GM19351 (cell line): ENCODE measurements around the gene COL4A1.

Source experiments
- ATAC-seq: cut with Tn5 transposase; IDR thresholded peaks from one replicate; pipeline ENCODE4 v1.9.1; 2021; ENCODE audit warnings: mild to moderate bottlenecking, moderate library complexity; ENCODE audit not compliant: unreplicated experiment

The COL4A1 gene

DNA sequence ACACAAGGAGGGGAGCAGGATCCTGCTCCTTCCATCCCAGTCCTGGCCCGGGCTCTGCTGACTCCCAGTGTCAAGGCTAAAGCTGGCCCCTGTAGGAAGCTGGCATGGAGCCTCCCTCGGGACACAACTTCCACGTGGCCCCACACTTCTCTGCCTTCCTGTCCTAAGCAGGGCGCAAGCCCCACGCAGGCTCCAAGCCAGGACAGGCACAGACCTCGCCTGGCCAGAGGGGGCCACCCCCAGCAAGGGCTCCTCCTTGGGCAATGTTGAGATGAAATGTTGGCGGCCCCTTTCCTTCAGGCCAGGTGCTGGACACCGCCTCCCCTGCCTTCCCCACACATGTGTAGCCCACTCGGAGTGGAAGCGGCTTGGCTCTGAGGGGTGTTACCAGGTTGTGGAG is 66.6 kb downstream of the COL4A1 start:
- no peak for ATAC-seq

DNA sequence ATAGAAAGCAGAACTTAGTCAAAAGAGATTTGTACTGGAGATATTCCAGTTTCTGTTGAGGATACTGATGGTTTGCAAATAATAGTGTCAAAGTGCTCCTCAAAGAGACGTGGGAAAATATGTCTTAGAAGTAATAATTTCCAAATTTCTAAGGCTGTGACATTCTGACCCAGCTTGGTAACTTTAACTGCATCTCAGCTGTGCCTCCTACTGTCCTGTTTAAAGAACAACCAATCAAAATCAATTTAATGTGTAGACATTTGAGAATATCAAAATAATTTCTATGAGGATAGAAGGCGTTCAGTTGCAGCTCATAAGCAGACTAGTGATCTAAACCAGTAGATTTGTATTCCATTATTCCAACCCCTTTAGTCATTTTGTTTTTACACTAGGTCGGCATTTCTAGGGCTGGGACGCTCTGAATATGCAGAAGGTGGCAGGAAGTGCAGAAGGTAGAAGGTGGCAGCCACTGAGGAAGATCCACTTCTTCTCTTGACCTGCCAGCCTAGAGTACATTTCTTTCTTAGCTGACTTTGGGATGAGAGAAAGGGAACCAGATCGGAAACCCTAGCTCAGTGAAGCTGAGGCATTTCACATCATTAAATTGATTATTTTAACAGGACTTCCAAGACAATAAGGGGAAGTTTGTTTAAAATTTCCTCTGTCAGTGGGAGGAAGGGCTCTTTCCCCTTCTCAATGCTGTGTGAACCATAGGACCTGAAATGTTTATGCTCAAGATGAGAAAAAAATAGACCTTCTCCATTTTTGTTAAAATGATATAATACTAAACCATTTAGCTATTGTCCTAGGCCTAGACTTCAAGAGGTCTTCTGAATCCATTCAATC is 67.5 kb downstream of the COL4A1 start:
- no peak for ATAC-seq

DNA sequence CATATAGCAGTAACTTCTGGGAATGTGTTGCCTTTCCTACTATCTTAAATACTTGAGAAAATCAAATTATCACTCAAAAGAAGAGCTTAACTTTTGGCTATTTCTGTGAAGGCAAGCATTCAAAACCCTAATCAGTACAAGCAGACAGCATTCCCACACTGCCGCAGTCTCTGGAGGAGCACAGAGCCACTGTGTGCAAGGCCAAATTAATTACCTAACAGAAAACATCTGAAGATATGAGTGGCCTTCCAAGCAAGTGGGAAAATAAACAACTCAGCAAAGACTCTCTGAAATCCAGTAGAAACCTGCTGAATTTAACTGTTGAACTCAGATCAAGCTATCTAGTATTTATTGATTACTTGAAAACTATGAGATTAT is 68.2 kb downstream of the COL4A1 start:
- no peak for ATAC-seq

GRCh38 chr13:110237875-110238817 is 68.8 kb downstream of the COL4A1 start:
- ATAC-seq = no peak

DNA sequence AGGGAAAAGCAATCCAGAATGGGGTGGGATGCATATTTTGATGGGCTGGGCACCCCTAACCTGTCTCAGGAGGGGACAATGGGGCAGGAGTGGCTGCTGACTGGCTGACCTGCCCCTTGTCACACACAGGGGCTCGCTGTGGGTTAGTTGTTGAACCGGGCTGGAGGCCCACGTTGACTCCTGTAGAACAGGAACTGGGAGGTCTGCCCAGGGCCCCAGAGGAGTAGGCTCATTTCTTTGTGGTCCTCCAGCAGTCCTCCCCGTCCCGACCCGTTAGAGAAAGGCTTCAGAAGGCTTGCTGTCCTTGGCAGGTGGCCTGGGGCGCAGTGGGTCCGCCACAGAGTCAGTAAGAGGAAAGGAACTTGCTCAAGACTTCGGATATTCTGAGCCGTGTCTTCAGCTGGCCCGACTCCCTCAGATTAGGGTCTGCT is 70.1 kb downstream of the COL4A1 start:
- ATAC-seq = no peak

DNA sequence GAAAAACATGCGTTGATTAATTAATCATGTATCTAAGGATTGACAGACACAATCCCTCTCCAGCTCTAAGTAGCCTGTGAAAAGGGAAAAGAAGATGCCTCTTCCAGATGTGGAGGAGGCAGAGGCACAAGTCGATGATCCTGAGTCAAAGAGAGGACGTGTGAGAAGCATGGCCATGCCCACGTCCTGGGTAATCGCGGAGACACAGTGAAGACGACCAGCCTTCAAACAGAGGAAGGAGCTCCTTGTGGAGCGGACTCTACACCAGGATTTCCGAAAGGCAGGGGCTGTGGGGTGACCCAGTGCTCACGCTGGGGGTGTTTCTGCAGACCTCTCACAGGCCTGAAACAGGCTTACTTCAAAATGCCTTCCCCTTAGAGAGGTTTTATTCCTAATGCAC is 70.5 kb downstream of the COL4A1 start:
- ATAC-seq = no peak

DNA sequence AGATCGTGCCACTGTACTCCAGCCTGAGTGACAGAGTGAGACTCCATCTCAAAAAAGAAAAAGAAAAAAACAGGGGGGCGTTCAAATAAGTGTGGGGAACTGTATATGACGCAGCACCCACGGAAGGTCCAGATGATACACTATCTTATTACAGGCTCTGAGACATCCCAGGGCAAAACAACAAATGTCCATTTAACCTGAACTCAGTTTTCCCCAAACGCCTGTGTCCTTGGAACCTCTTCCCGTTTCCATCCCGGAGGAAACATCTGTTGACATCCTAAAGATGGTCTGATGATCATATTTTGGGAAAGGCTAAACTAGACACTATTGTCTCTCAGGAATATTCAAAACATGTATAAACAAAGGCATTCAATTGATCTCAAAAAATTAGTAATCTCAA is 72.4 kb downstream of the COL4A1 start:
- ATAC-seq = no peak

DNA sequence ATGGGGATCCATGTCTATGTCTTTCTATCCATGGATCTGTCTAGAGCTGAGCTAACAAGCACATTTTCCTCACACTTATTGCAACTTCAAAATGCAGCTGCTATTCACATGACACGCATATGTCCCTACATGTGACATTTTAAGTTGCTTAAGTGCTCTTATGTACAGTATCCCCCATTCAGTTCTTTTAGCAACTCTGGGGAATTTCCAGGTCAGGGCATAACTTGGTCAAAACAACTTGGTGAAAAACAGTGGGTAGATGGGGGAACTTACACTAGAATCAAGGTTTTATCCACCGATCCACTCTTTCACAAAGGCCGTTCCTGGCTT is 73.0 kb downstream of the COL4A1 start:
- ATAC-seq = no peak

- ATAC-seq = no peak
These were observed 73.6 kb downstream of the COL4A1 start for GRCh38 chr13:110233181-110233950.

DNA sequence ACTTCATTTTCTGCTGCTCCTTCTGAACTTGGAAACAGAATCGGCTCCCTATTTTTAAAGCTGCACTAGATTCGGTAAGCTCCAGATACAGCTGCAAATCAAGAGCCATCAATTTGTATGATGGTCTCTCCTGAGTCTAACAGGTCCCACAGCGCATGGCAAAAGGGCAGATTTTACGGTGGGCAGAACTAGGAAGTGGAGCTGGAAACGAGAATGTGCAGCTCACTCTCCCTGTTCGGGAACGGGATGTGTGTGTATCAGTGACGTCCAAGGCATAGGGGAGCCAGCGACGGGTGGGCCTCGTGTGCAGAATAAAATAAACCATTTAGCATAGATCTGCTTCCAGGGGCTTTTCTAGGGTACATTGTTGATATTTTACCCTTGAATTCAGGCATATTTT is 74.2 kb downstream of the COL4A1 start:
- no peak for ATAC-seq

DNA sequence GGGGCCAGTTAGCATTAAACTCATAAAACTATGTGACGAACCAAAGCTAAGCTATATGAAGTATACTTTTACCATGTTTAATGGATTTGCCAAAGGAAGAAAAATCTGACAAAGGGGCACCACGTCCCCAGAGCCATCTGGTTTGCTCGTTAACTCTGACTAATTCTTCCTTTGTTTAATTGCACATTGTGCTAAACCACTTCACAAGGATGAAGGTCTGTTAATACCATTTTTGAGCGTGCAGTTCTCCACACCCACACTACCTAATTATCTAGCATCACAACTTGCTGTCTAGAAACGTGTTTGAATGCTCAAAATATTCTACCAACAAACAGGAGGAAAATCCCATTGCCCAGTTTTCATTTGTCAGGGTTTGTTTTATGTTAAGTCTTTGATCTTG is 74.8 kb downstream of the COL4A1 start:
- no peak for ATAC-seq

GRCh38 chr13:110231348-110232047 is 75.5 kb downstream of the COL4A1 start:
- no peak for ATAC-seq

DNA sequence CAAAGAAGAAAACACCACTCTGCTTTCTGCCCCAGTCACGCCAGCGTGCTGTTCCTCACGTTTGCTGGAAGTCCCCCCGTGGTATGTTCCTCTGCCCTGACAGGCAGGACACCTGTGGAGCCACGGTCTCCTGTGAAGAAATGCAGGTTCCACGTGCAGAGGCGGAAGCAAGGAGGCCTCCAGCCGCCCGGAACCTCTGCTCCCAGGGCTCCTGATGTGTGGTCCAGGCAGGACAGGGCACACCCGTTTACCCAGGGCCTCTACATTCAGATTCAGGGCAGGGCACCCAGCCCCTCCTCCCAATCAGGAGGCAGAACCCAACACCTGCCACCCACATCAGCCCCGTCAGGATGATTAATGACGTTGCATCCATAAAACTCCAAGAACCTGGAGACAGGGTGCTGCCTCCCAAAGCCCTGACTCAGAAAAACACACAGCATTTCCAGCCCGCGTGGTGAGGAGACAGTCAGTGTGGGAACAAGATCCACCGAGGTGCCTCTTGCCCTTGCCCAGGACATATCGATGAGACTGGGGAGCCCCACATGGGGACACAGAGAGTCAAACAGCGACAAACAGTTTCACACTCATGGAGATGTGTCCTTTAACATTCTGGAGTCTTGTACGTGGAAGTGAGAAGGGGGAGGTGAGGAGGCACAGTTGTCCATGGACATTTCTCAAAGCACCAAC is 76.2 kb downstream of the COL4A1 start:
- no peak for ATAC-seq

- no peak for ATAC-seq
These were observed 76.9 kb downstream of the COL4A1 start for GRCh38 chr13:110229905-110230563.

DNA sequence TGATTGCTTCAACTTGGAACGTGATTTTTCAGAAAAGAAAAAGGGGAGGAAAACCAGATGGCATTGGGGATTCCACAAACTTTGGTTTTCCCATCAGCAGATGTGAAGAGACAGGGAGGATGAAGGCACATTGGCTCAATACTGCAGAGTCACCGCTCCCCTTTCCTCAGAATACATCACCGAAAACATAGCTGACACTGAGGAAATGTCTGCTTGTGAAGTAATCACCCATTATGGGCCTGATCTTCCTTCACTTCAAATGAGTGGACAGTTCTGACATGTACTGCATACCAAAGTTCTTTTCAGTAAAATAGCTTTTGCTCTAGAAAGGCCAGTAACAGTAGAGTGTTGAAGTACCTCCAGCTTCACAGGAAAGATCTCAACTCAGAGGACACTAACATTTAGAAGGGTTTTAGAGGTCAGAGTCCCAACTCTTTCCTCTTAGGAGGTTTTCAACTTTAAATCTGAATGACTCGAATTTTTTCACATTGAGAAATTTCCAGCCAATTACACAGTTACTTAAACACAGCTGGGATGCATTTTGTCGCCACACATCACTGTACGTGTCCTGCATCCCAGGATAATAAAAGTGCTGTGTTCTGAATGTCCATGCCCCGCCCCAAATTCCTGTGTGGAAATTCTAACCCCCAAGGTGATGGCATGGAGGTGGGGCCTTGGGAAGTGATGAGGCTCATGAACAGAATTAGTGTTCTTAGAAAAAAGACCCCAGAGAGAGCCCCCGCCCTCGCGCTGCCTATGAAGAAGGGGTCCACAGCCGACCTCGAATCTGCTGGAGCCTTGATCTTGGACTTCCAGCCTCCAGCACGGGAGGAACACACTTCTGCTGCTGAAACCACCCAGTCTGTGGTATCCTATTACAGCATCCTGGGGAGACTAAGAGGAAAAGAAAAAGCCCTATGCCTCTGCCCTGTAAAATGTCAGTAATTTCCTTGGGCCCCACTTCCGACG is 77.7 kb downstream of the COL4A1 start:
- no peak for ATAC-seq

DNA sequence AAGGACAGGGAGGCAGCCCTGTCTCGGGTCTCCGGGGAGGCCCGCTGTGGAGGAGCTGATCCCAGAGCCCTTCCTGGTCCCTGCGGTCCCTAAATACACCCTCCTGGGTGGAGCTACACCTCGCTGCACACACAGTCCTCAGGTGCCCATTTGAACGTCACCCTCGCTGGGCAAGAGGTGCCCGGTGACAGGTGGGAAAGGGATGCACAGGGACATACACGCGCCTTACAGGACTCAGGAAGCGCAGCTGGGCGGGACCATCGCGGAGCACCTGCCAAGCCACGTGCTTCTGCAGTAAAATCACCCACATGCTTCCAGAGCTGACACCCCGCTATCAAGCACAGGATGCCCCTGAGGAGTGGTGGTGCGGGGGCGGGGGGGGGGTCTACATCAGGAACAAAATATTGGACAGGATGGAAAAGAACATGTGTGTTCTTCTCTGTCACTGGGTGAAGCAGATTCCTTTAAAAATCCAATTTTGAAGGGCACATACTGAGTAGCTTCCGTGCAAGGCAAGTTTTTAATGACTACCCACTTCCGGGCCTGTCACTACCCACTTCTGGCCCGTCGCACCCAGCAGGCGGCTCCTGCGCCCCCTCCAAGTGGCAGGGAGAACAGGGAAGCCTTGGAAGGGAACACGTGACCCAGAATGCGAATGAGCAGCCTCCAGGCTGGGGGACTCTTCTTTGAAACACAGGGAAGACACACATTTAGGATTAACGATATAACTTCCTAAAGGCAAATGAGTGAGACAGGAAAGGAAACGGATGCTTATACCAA is 78.9 kb downstream of the COL4A1 start:
- no peak for ATAC-seq

GRCh38 chr13:110227416-110227815 is 79.5 kb downstream of the COL4A1 start:
- ATAC-seq = no peak
